Measurements from ENCODE around the gene DTX2.
"Not testable (repeated sequence)": the region's sequence is repeated elsewhere in the genome, so short reads cannot be mapped to it uniquely, and the experiment has no call there.

GRCh38 chr7:76495717-76496116 is 34.2 kb downstream of the DTX2 start:
- not testable (repeated sequence) for TF ChIP-seq CTCF (conservative IDR thresholded peaks at IDR 0.05; ENCODE audit: low read length); EZH2phosphoT487 (IDR thresholded peaks at IDR 0.05; ENCODE audit: borderline replicate concordance)

Data from Loucy (cell line).